A549 (cell line): ENCODE data around the gene PCSK7.

Source experiments
- CTCF ChIP-seq: fragments of >200 bp; sonication (Bioruptor Twin); formaldehyde crosslinking; IDR thresholded peaks from 3 replicates; pipeline ENCODE4 v1.5.1; 2016
- EP300 ChIP-seq, 2 experiments: fragments of >200 bp; sonication (Bioruptor Twin); formaldehyde crosslinking; IDR thresholded peaks; 2 replicates in 1 of 2; 3 replicates in 1 of 2; pipeline ENCODE4 v1.6.1; 2016 to 2017
- MAZ ChIP-seq: fragments of 150-350 bp; IDR thresholded peaks from 2 replicates; pipeline ENCODE4 v1.6.1; 2014; ENCODE audit warnings: antibody characterized with exemption, low read depth, low read length, borderline replicate concordance
- TF ChIP-seq, protein P1 (sequence below): fragments of 450-650 bp; IDR thresholded peaks from 2 replicates; pipeline ENCODE4 v1.6.1; 2014; ENCODE audit warnings: antibody characterized with exemption

DNA sequence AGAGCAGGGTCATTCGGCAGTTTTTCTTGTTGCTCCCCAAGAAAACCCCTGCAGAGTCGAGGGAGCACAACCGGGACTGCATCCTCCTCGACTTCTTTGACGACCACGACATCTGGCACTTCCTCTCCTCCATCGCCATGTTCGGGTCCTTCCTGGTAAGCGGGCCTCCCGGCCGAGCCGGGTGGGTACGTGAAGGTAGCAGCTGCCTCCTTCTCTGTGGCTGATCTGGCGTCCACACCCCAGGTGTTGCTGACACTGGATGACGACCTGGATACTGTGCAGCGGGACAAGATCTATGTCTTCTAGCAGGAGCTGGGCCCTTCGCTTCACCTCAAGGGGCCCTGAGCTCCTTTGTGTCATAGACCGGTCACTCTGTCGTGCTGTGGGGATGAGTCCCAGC, 36.1 kb downstream of the PCSK7 start:
- TF ChIP-seq EP300 (IDR thresholded peaks at IDR 0.05), result no peak
- no peak for TF ChIP-seq CTCF
- TF ChIP-seq, protein P1, sequence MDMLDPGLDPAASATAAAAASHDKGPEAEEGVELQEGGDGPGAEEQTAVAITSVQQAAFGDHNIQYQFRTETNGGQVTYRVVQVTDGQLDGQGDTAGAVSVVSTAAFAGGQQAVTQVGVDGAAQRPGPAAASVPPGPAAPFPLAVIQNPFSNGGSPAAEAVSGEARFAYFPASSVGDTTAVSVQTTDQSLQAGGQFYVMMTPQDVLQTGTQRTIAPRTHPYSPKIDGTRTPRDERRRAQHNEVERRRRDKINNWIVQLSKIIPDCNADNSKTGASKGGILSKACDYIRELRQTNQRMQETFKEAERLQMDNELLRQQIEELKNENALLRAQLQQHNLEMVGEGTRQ, result no peak
- no peak for TF ChIP-seq MAZ
